GM23248 (cell line): ENCODE measurements around the gene DENND1C.

Source experiments
- EZH2 ChIP-seq: fragments of 200-600 bp; sonication (generic); IDR thresholded peaks from 2 replicates; pipeline ENCODE4 v1.6.1; 2018; ENCODE audit warnings: antibody characterized with exemption, mild to moderate bottlenecking; ENCODE audit not compliant: insufficient read depth, poor library complexity, severe bottlenecking
- EZH2phosphoT487 ChIP-seq: fragments of 200-600 bp; sonication (generic); IDR thresholded peaks from 2 replicates; pipeline ENCODE4 v1.6.1; 2018; ENCODE audit warnings: antibody characterized with exemption, moderate library complexity, mild to moderate bottlenecking, low read depth; ENCODE audit not compliant: insufficient read depth

- TF ChIP-seq EZH2phosphoT487 (no peak), EZH2 (no peak)
These were observed 16.6 kb downstream of the DENND1C start for GRCh38 chr19:6465006-6465405.
